Measurements from ENCODE around the gene CDC27.
"Not testable (repeated sequence)": the region's sequence is repeated elsewhere in the genome, so short reads cannot be mapped to it uniquely, and the experiment has no call there.

CDC27 gene

DNA sequence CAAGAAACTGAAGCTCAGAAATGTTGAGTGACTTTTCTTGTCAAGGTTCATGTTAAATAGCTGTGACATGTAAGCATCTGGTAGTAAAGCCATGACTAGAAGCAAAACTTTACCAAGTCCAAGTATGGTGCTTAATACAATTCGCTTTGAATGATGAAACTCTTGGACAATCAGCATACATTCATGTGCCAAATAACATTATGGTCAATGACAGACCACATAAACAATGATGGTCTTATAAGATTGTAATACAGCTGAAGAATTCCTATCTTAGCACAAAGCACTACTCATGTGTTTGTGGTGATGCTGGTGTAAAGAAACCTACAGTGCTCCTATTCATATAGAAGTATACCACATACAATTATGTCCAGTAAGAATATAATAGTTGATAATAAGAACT lies 112.9 kb downstream of the CDC27 start:
- Mint-ChIP-seq H3K9me3 (no peaks in the 10 kb centered on the region), H3K4me1 (ENCODE audit: low read depth) (peaks cover 37% of the 10 kb centered on the region), H3K27ac (no peak overlapping the region), H3K27me3 (no peaks in the 10 kb centered on the region), H3K36me3 (ENCODE audit: low read depth) (peaks cover 12% of the 10 kb centered on the region), H3K4me3 (no peak overlapping the region)
- intact Hi-C loops (cut with micrococcal nuclease) = no loop called here

DNA sequence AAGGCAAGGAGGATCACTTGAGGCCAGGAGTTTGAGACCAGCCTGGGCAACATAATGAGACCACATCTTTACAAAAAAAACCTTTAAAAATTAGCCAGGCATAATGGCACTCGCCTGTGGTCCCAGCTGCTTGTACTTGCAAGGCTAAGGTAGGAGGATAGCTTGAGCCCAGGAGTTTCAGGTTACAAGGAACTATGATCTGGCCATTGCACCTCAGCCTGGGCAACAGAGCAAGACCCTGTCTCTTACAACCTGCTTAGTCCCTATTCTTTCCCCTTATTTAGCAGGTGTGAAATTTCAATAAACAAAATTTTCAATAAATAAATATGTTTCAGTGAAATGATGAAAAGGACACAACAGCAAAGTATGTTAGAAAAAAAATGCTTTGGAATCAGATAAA lies 114.7 kb downstream of the CDC27 start:
- intact Hi-C loops (cut with micrococcal nuclease); H3K9me3 Mint-ChIP-seq; H3K27me3 Mint-ChIP-seq; H3K27ac Mint-ChIP-seq; H3K4me3 Mint-ChIP-seq; H3K36me3 Mint-ChIP-seq (ENCODE audit: low read depth): not testable (repeated sequence)
- H3K4me1 Mint-ChIP-seq (ENCODE audit: low read depth) = peaks cover 48% of the 10 kb centered on the region

DNA sequence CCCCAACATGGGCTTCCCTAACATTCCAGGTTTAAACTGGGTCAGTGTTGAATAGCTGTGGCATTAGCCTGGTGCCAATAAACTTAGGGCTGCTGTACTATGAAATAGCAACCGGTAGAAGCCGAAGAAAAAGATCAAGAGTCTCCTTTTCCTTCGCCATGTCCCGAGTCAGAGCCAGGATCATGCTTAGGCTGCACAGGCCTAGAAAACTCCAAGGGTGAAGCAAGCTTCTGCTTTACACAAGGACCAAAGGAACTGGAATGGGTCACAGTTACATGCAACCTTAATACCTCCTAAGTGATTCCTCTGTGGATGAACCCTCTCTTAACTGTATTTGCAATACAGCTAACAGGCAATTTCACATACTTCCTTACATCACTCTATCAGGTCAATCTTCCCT lies 115.5 kb downstream of the CDC27 start:
- not testable (repeated sequence) for H3K27ac Mint-ChIP-seq

DNA sequence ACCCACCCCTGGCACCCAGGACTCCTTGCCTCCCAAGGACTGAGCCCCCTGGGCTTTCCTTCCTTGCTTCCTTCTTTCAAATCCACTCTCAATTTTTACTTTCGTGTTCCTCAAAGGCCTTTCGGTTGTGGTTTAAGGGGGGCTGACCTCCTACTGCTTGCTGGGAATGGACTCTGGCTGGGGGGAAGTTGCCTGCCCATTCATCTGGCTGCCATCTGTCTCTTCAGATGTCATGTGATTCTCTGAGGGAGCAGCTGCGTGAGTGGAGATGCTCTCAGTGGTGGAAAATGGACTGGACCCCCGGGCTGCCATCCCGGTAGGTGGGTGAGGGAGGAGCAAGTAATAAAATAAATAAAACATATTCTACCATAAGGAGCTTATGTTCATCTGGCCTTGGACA lies 116.2 kb downstream of the CDC27 start:
- Mint-ChIP-seq H3K4me3 (peak overlapping the region; percentile 2), H3K27ac (peak overlapping the region; percentile 72), H3K4me1 (ENCODE audit: low read depth) (peaks cover 55% of the 10 kb centered on the region), H3K36me3 (ENCODE audit: low read depth) (peaks cover 13% of the 10 kb centered on the region), H3K9me3 (no peaks in the 10 kb centered on the region), H3K27me3 (no peaks in the 10 kb centered on the region)
- intact Hi-C loops (cut with micrococcal nuclease) = no loop called here

More for the DNA sequence above, 115.5 kb downstream of the CDC27 start:
- peaks cover 10% of the 10 kb centered on the region for H3K36me3 Mint-ChIP-seq (ENCODE audit: low read depth)
- intact Hi-C loops (cut with micrococcal nuclease); H3K4me3 Mint-ChIP-seq; H3K27me3 Mint-ChIP-seq; H3K9me3 Mint-ChIP-seq: not testable (repeated sequence)
- peaks cover 52% of the 10 kb centered on the region for H3K4me1 Mint-ChIP-seq (ENCODE audit: low read depth)

DNA sequence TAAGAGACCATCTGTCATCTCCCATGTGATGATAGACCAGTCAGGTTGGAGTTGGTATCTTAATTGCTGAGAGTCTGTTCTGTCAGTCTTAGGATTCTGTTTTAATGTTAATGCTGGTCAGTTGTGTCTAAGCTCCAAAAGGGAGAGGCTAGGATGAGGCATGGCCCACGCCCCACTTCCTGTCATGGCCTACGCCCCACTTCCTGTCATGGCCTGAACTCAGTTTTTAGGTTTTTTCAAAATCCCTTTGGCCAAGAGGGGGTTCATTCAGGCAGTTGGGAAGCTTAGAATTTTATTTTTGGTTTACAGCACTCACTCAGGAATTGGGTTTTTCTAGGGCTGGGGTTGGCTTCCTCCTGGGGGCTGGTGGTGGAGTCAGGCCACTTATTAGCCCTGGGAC lies 117.9 kb downstream of the CDC27 start:
- peaks cover 19% of the 10 kb centered on the region for H3K36me3 Mint-ChIP-seq (ENCODE audit: low read depth)
- intact Hi-C loops (cut with micrococcal nuclease); H3K27me3 Mint-ChIP-seq; H3K9me3 Mint-ChIP-seq; H3K4me3 Mint-ChIP-seq: not testable (repeated sequence)
- H3K27ac Mint-ChIP-seq = peak overlapping the region; percentile 72
- H3K4me1 Mint-ChIP-seq (ENCODE audit: low read depth) = peaks cover 64% of the 10 kb centered on the region

DNA sequence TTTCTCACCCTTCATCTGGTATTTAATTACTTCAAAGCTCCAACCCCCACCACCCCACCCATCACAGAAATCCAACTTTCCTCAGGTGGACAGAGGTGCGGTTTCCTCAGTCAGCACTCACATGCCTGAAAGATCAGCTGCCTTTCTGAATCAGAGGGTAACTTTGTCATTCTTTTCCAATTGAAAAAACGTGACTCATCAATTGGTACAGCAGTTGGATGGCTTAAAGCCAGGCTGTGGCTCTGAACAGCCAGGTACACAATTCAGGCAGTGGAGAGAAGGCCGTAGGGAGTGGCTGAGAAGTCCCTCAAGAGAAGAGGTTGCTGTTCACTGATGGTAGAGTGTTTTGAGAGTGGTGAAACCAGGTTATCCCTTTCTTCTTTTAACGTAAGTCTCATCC lies 118.8 kb downstream of the CDC27 start:
- H3K4me1 Mint-ChIP-seq (ENCODE audit: low read depth) = peaks cover 63% of the 10 kb centered on the region
- H3K9me3 Mint-ChIP-seq; H3K27me3 Mint-ChIP-seq; H3K4me3 Mint-ChIP-seq; intact Hi-C loops (cut with micrococcal nuclease): not testable (repeated sequence)
- H3K36me3 Mint-ChIP-seq (ENCODE audit: low read depth) = peaks cover 19% of the 10 kb centered on the region
- H3K27ac Mint-ChIP-seq = peak overlapping the region; percentile 72

Measured in dendritic cell treated with granulocyte-macrophage colony-stimulating factor and Interleukin-4, amounts not matched to agents 40 ng/mL and 50 ng/mL, for 4 days (primary cell).